Measurements from ENCODE around the gene ZNG1B. TPM values are rescaled to one million over a fixed set of nuclear protein-coding genes. Genes with fewer than 3 reads are reported as not detected.
"Not testable (repeated sequence)": the region's sequence is repeated elsewhere in the genome, so short reads cannot be mapped to it uniquely, and the experiment has no call there.

ZNG1B gene
- polyA plus RNA-seq, 1 donor (not counting 4 experiments of a cell fraction or from before 2014, with no cell fraction given), result 34.0 TPM

DNA sequence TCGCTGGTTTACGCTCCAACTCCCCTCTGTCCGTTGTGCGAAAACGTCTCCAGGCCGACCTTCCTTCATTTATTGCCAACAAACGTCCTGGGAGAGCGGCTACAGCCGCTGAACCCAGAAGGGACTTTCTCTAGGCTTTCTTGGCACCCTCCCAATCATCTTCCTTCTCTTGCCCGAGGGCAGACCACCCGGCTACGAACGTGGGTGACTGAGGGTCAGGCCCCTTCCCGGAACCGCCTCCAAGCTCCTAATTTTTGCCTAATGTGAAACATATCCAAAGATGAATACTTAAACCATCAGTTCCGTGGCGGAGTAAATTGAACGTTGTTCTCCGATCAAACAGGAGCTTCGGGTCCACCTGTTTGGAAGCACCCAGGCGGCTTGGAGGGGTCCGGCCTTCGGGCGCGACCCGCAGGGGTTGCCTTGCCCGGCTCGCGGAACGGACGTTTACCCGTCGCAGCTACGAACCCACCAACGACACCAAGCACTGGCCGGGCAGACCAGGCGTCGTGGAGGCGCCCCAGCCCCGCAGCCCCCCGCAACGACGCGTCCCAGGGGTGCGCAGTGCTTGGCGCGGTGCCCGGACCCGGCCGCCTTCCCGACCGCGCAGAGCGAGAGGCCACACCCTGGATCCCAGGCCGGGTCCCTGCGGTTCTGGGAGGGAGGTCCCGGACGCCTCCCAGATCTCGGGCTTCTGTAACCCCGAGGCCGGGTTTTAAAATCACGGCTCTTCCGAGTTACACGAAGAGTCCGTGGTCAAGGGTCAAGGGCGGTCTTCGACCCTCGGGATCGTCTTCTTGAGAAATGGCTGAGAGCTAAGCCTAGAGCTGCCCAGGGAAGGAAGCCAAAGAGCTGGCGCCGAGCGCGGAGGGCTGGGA is 65.0 kb downstream of the ZNG1B start:
- peak overlapping the region; percentile 51 for H3K4me2 ChIP-seq (ENCODE audit: control insufficient read depth, extremely low read depth, insufficient read depth, low read depth, low read length)
- H3K9ac ChIP-seq (ENCODE audit: control insufficient read depth, extremely low read depth, insufficient read depth, low read length); DNase-seq (ENCODE audit: low read depth, low spot score); H4K20me1 ChIP-seq (ENCODE audit: control insufficient read depth, extremely low read depth, insufficient read depth, low read length); H3K27ac ChIP-seq (ENCODE audit: control insufficient read depth, insufficient read depth, low read length); H3K9me1 ChIP-seq (ENCODE audit: control insufficient read depth, extremely low read depth, insufficient read depth, low read length); H3K4me1 ChIP-seq (ENCODE audit: control insufficient read depth, extremely low read depth, insufficient read depth, low read length); H3K36me3 ChIP-seq (ENCODE audit: control insufficient read depth in 2 of 2, extremely low read depth in 1 of 2, insufficient read depth in 2 of 2, low read length in 2 of 2); H2AFZ ChIP-seq (ENCODE audit: control insufficient read depth, low read length); H3K79me2 ChIP-seq (ENCODE audit: control insufficient read depth, insufficient read depth, low read length); FAIRE-seq; dilution Hi-C loops (cut with MboI; ENCODE audit: extremely low pct_ligation_motif_present, low sequenced_read_pairs); H3K9me3 ChIP-seq (ENCODE audit: control insufficient read depth, low read depth, low read length): not testable (repeated sequence)
- peaks cover 32% of the 10 kb centered on the region for H3K27me3 ChIP-seq (ENCODE audit: control insufficient read depth, extremely low read depth, insufficient read depth, low read length)
- peak; percentile 65 for TF ChIP-seq EZH2 (IDR thresholded peaks at IDR 0.05; ENCODE audit: low read length)
- H3K4me3 ChIP-seq (ENCODE audit: control insufficient read depth in 2 of 3, extremely low read depth in 1 of 3, insufficient read depth in 2 of 3, low read depth in 1 of 3, low read length in 3 of 3), result peak overlapping the region in 2 of 3 experiments; percentile 24 to 38

DNA sequence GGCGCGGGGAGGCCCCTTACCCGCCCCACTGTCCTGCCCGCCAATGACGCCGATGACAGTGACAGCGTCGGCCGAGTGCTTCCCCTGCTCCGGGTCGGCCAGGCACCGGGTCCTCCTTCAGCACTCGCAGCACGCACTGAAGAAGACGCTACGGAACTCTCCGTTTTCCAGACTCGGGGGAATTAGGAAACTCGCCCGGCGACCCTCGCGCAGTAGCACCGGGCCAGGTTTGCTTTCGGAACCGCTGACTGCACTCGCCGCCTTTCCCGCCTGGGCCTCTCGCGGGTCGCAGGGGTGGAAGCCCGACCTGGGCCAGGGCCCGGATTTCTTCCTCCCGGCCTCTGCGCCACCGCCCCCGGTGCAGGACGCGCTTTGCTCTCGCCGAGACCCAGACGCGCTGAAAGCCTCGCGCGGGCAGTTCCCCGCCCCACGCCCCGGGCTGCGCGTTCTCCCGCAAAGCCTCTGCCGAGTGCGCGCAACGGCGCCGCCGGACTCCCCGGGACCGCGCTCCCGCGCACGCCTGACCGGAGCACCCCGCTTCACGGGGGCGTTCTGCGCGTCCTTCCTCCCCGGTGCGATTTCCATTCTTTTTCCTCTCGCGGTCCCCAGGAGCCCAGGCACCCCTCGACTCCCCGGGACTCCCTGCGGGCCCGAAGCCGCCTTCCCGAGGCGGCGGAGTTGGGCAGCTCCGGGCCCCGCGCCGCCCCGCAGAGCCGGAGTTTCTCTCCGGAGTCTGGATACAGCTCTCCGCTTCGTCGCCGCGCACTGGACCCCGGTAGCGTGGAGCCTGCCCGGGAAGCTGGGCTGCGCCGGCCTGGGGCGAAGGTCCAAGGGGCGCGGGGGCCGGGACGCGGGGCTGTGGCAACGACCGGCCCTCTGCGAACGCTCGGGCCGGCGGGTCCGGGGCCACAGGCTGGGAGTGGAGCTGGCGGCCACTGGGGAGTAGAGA is 65.9 kb downstream of the ZNG1B start:
- H3K4me1 ChIP-seq (ENCODE audit: control insufficient read depth, extremely low read depth, insufficient read depth, low read length); H3K9me3 ChIP-seq (ENCODE audit: control insufficient read depth, low read depth, low read length); FAIRE-seq; H3K27ac ChIP-seq (ENCODE audit: control insufficient read depth, insufficient read depth, low read length); H4K20me1 ChIP-seq (ENCODE audit: control insufficient read depth, extremely low read depth, insufficient read depth, low read length); H3K9ac ChIP-seq (ENCODE audit: control insufficient read depth, extremely low read depth, insufficient read depth, low read length); DNase-seq (ENCODE audit: low read depth, low spot score); H3K36me3 ChIP-seq (ENCODE audit: control insufficient read depth in 2 of 2, extremely low read depth in 1 of 2, insufficient read depth in 2 of 2, low read length in 2 of 2); dilution Hi-C loops (cut with MboI; ENCODE audit: extremely low pct_ligation_motif_present, low sequenced_read_pairs); H3K9me1 ChIP-seq (ENCODE audit: control insufficient read depth, extremely low read depth, insufficient read depth, low read length); H3K79me2 ChIP-seq (ENCODE audit: control insufficient read depth, insufficient read depth, low read length): not testable (repeated sequence)
- H3K27me3 ChIP-seq (ENCODE audit: control insufficient read depth, extremely low read depth, insufficient read depth, low read length), result peaks cover 32% of the 10 kb centered on the region
- H3K4me3 ChIP-seq (ENCODE audit: control insufficient read depth in 2 of 3, extremely low read depth in 1 of 3, insufficient read depth in 2 of 3, low read depth in 1 of 3, low read length in 3 of 3), result peak overlapping the region in 2 of 3 experiments; percentile 24 to 38
- peak overlapping the region; percentile 51 for H3K4me2 ChIP-seq (ENCODE audit: control insufficient read depth, extremely low read depth, insufficient read depth, low read depth, low read length)
- peak overlapping the region; percentile 6 for H2AFZ ChIP-seq (ENCODE audit: control insufficient read depth, low read length)

DNA sequence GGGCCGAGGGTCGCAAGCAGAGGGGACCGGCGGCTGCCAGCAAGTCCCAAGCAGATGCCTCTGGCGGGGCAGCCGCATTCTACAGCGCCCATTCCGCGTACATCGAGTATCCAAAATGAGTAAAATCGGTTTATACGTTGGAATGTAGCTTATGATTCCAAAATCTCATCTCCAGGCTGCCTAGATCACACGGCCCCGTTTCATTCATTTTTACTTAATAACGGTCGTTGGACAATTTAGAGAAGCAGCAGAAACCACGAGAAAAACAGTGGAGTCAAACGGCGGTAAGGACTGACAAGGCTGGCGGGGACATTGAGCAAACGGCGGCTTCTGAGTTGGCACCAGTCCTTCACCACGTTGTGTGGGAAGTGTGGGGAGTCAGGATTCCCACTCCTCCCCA is 66.6 kb downstream of the ZNG1B start:
- dilution Hi-C loops (cut with MboI; ENCODE audit: extremely low pct_ligation_motif_present, low sequenced_read_pairs); H3K9me1 ChIP-seq (ENCODE audit: control insufficient read depth, extremely low read depth, insufficient read depth, low read length); H3K9ac ChIP-seq (ENCODE audit: control insufficient read depth, extremely low read depth, insufficient read depth, low read length); H3K4me2 ChIP-seq (ENCODE audit: control insufficient read depth, extremely low read depth, insufficient read depth, low read depth, low read length); H3K36me3 ChIP-seq (ENCODE audit: control insufficient read depth in 2 of 2, extremely low read depth in 1 of 2, insufficient read depth in 2 of 2, low read length in 2 of 2); H2AFZ ChIP-seq (ENCODE audit: control insufficient read depth, low read length); H3K4me1 ChIP-seq (ENCODE audit: control insufficient read depth, extremely low read depth, insufficient read depth, low read length); H3K9me3 ChIP-seq (ENCODE audit: control insufficient read depth, low read depth, low read length); H3K79me2 ChIP-seq (ENCODE audit: control insufficient read depth, insufficient read depth, low read length); FAIRE-seq; H3K4me3 ChIP-seq (ENCODE audit: control insufficient read depth in 2 of 3, extremely low read depth in 1 of 3, insufficient read depth in 2 of 3, low read depth in 1 of 3, low read length in 3 of 3); H4K20me1 ChIP-seq (ENCODE audit: control insufficient read depth, extremely low read depth, insufficient read depth, low read length); DNase-seq (ENCODE audit: low read depth, low spot score); H3K27ac ChIP-seq (ENCODE audit: control insufficient read depth, insufficient read depth, low read length): not testable (repeated sequence)
- H3K27me3 ChIP-seq (ENCODE audit: control insufficient read depth, extremely low read depth, insufficient read depth, low read length), result peaks cover 31% of the 10 kb centered on the region

DNA sequence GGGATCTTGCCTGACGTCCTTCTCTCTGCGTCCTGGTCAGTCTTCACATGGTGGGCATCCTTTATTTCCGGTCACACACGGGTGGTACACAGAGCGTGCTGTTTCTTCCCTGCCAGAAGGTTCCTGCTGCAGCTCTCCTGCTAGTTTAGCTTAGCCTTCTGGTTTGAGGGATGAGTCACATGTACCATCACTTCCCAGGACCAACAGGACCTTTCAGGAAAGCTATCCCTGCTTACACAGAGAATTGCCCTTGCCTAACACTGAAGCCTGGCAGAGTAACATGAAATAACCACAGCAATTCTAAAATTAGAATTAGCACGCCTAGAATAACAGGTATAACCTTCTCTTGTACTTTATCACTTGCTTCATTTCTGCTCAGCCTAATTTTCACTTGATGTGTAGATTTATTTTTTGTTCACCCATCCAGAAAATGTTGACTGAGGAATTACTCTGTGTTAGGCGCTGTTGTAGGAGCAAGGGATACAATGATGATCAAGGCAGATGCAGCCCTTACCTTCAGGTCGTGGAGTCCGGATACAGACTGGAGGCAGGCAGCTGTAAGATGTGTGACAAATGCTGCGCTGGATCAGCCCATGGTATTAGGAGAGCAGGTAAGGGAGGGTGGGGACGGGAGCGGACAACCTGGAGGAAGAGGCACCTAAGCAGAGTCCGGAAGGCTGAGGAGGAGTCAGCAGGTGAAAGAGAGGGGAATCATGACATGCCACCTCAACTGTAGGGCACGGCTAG is 70.1 kb downstream of the ZNG1B start:
- FAIRE-seq; H3K4me1 ChIP-seq (ENCODE audit: control insufficient read depth, extremely low read depth, insufficient read depth, low read length); H3K27ac ChIP-seq (ENCODE audit: control insufficient read depth, insufficient read depth, low read length); H3K36me3 ChIP-seq (ENCODE audit: control insufficient read depth in 2 of 2, extremely low read depth in 1 of 2, insufficient read depth in 2 of 2, low read length in 2 of 2); H3K9me1 ChIP-seq (ENCODE audit: control insufficient read depth, extremely low read depth, insufficient read depth, low read length); H3K79me2 ChIP-seq (ENCODE audit: control insufficient read depth, insufficient read depth, low read length); dilution Hi-C loops (cut with MboI; ENCODE audit: extremely low pct_ligation_motif_present, low sequenced_read_pairs); H3K4me3 ChIP-seq (ENCODE audit: control insufficient read depth in 2 of 3, extremely low read depth in 1 of 3, insufficient read depth in 2 of 3, low read depth in 1 of 3, low read length in 3 of 3); H2AFZ ChIP-seq (ENCODE audit: control insufficient read depth, low read length); DNase-seq (ENCODE audit: low read depth, low spot score); H3K4me2 ChIP-seq (ENCODE audit: control insufficient read depth, extremely low read depth, insufficient read depth, low read depth, low read length); H3K9ac ChIP-seq (ENCODE audit: control insufficient read depth, extremely low read depth, insufficient read depth, low read length); H3K9me3 ChIP-seq (ENCODE audit: control insufficient read depth, low read depth, low read length); H4K20me1 ChIP-seq (ENCODE audit: control insufficient read depth, extremely low read depth, insufficient read depth, low read length): not testable (repeated sequence)
- H3K27me3 ChIP-seq (ENCODE audit: control insufficient read depth, extremely low read depth, insufficient read depth, low read length), result peaks cover 21% of the 10 kb centered on the region
